Mesenteric fat pad (tissue), 1 donor: ENCODE measurements around the gene GAR1. TPM values are rescaled to one million over a fixed set of nuclear protein-coding genes. Genes with fewer than 3 reads are reported as not detected.
"Not testable (repeated sequence)": the region's sequence is repeated elsewhere in the genome, so short reads cannot be mapped to it uniquely, and the experiment has no call there.

Experiments
- DNase-seq: peaks from one replicate; pipeline ENCODE4 v3.0.0-alpha.2; 2020; ENCODE audit warnings: low spot score
- total RNA-seq: library from RNA; stranded (reverse); fragmentation: NEBNext Ultra II Directional; extraction: Animal tissue kit (Norgen Biotek cat#: 25700); gene quantifications from one replicate; pipeline ENCODE4 v1.2.1, GENCODE V29; 2021
- donor health status: DM: yes; HTN: yes; CAD: no.

Gene GAR1
- total RNA-seq, 1 donor from 2014 or later: 15.7 TPM

DNA sequence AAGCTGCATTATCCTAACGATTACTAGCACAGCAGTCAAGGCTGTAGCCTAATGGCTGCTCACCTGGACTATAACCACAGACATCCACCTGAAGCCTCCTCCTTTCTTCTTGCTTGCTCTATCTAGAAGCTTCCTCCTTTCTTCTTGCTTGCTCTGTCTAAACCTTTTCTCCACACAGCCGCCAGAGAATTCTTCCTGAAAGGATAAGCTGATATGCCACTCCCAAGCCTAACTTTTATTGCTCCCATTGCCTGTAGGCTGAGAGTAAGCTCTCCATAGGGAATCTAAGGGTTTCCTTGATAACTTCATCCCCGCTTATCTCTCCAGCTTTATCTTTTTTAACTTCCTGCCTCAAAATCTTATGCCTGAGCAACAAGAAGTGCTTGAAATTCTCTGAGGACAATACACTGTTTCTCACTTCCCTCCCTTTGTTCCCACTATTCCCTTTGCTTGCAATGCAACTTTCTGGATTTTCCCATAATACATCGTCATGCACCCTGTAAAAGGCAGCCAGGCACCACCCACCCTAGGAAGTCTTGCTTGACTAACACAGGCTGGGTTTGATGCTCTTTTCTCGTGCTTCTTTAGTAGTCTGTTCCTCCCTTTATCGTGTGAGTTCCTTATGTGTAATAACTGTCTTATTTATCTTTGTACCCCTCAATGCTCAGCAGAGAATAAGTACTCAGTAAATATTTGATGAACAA is 31.0 kb downstream of the GAR1 start:
- DNase-seq: no peak

DNA sequence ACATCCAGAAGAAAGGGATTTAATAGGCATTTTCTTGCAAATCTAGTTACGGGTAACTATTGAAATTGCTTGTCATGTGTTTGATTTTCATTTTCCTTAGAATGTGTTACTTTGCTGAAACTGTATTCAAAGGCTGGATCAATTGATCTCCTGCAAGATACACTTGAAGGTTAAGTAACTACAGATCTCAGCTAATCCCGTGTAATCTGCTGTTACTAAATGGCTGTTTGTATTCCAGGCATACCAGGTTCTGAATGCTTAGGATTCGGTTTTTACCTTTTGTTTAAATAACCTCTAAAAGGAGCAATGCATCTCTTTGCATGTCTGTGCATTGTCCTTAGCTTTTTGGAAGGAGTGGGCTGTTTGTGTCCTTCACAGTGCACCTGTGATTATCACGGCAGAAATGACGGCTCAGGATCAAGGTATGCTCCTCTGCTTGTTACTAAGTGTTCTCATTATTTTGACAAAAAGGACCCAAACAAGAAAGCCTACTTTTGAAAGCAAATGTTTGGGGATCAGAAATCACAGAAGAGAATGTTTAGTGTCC is 32.4 kb downstream of the GAR1 start, which contains the start of gene LRIT3:
LRIT3 (plus strand) TSS at position 212 of the 547 bp plus-strand sequence; CDS start at position 307, 95 bp downstream.
- DNase-seq: no peak

- DNase-seq: no peak
Observed at GRCh38 chr4:109848501-109848900, 32.9 kb downstream of the GAR1 start.

- no peak for DNase-seq
Observed at GRCh38 chr4:109850601-109851000, 35.0 kb downstream of the GAR1 start.

DNA sequence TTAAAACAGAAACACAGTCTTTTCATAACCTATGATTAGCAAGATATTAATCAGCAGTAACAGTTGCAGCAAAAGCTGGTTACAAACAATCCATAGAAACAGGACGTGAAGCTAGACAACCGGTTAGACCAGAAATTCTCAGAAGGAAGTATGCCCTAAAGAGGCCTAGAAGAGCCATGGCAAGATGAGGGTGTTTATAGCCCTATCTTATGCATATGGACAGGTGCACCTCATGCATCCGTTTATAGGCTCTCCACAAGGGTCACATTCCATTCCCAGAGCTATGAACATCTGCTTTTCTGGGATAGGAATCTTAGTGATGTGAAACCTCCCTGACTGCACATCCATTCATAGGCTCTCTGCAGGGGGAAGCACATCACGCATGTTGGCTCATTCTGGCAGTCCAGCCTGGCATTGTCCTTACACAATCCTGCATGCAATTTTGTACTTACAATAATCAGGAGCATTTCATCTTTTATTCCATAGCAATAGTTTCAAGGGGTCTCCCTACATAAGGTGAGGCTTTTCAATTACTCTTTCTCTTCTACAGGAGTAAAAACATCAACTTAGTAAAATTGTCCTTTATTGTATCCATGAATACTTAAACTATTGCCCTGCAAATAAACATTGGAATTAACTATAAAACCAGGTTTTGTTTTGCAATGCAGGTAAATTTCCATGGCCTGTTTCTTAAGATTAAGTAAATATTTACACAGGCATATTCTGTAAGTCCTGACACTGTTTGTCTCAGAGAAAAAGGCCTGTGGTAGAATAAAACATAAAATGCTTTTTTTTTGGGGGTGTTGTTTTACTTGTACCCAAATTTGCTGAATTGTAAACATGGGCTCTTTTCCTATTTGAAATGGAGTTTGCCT is 44.1 kb downstream of the GAR1 start:
- DNase-seq: not testable (repeated sequence)

GRCh38 chr4:109861271-109861670 is 45.7 kb downstream of the GAR1 start:
- DNase-seq: no peak

GRCh38 chr4:109861916-109862511 is 46.5 kb downstream of the GAR1 start:
- DNase-seq: no peak

GRCh38 chr4:109864134-109864533 is 48.6 kb downstream of the GAR1 start:
- DNase-seq: no peak

- DNase-seq: no peak
Observed at GRCh38 chr4:109870061-109870460, 54.5 kb downstream of the GAR1 start.

- DNase-seq: no peak
Observed at GRCh38 chr4:109872065-109872464, 56.5 kb downstream of the GAR1 start.

- DNase-seq: no peak
Observed at GRCh38 chr4:109872950-109873656, 57.5 kb downstream of the GAR1 start.

DNA sequence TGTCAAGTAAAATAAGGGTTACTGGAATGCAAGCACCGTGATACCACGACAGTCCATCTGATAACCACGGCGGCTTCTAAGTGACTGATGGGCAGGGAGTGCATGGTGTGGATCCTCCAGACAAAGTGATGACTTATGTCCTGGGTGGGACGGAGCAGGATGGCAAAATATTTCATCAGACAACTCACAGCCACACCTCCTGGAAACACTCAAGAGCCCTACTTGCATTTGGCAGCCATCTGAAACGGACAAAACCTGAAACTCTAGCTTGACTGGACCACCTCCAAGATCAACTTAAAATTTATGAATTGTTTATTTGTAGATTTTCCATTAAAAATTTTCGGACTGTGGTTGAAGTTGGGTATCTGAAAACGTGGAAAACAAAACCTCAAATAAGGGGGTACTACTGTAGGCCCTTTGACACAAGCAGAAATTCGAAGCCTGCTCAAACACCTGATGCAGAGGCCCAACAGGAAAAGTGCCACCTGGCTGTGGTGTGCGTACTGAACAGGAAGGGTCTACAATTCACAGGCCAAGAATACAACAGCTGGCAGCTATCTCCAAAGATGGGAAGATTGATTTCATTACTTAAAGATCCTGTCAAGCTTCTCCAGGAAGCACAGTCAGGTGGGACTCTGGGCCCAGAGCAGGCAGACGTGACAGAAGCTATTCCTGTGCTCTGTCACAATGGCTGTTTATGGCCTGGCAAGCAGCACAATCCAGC is 58.4 kb downstream of the GAR1 start:
- no peak for DNase-seq

Other genes starting within 250 kb of the GAR1 start
- 11.4 TPM for gene CASP6, start 112.3 kb upstream of the GAR1 start, total RNA-seq
- gene PLA2G12A, start 85.7 kb upstream of the GAR1 start, total RNA-seq: 31.9 TPM
- 21.9 TPM for gene CFI, start 13.8 kb upstream of the GAR1 start, total RNA-seq
- gene RRH, start 12.2 kb downstream of the GAR1 start, total RNA-seq: not detected
- 0.16 TPM for gene LRIT3, start 32.3 kb downstream of the GAR1 start, total RNA-seq
- gene EGF, start 97.1 kb downstream of the GAR1 start, total RNA-seq: not detected